RPMI8226 (cell line): ENCODE data around the gene CCT7.
"Not testable (repeated sequence)": the region's sequence is repeated elsewhere in the genome, so short reads cannot be mapped to it uniquely, and the experiment has no call there.

ENCODE experiments used
- DNase-seq: peaks from one replicate; pipeline ENCODE4 v3.0.0-alpha.2; 2015

Gene CCT7

DNA sequence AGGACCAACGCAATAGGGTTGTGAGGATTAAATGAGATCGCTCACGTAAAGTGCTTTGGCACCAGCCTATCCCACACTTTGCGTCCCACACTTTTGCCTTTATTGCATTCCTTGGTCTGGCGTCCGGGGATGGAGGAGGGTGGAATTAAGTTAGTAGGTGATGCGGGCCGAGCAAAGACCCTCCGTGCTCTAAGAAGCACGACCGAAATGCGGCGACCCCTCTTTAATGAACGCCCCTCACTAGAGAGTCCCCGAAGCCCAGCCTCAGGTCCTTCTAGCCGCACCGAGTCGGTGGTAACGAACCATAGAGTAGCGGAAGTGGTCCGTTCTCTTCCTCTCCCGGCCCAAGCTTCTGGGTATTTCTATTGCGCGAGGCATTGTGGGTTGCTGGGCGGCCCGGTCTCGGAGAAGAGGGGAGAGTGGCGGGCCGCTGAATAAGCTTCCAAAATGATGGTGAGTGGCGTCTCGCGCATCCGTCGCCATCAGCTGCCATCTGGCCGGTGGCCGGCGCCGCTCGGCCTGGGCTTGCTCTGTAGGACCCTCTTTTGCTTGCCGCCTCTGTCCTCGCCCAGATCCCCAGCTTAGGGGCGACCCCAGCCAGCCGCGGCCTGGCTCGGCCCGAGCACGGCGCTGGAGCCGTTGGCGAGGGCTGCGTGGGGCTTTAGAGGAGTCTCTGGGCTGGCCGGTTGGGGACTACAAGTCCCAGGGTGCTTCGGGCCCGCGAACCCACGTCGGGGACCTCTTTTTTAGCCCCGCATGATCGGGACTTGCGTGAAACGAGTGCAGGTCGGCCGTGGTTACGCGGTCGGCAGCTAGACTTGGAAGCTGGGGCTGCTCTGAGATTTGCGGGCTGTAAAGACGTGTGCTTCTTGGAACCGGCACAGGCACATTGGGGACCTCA, at the start of gene CCT7:
Gene CCT7, plus strand, starts transcription at position 377 of the 901 bp plus-strand sequence. Its CDS starts 71 bp downstream, at position 448.
- DNase-seq: peak; percentile 93

DNA sequence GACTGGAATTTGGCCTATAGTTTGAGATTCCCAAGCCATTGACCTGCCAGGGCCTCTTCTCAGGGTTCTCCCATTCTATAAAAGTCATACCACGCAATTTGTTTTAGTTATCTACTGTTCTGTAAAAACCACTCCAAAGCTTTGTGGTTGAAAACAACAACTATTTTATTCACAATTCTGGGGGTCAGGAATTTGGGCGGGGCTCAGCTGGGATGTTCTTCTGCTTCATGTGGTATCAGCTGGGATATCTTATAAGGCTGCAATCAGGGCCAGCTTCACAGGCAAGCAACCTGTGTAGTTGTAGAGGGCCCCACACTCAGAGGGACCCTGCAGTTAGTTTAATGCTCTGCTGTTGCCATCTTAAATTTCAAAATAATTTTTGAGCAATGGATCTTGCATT, 48.1 kb upstream of the CCT7 start:
- no peak for DNase-seq

DNA sequence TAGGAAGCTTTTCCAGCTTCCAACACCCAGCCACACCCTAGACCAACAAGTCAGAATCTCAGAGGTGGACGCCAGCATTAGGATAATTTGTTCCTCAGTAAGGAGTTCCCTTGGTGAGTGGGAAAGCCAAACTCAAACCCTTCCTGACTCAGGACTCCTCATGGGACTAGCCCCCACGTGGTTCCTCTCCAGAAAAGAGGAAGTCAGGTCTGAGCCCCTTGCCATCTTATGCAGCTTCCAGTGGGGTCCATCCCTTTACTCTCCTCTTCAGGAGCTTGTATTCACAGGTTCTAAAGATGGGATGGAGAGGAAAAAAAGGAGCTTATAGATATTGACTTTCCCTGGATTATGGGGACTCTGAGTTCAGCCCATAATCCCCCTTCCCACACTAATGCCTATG, 46.6 kb upstream of the CCT7 start:
- no peak for DNase-seq

DNA sequence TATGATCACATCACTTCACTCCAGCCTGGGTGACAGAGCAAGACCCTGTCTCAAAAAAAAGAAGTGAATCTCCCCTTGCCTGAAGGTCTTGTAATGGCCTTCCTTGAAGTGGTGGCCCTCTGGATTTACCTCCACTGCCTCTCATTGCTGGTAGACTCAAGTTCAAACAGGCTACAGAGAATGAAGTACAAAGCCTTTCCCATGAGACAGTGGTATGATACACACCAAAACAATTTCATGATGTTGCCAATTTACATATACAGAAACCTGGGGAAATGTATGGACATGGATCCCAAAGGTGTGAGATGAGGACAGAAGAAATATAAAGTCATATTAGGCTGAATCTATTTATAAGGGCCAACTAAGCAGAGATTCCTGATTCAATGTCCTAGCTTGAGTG, 36.5 kb upstream of the CCT7 start:
- no peak for DNase-seq

DNA sequence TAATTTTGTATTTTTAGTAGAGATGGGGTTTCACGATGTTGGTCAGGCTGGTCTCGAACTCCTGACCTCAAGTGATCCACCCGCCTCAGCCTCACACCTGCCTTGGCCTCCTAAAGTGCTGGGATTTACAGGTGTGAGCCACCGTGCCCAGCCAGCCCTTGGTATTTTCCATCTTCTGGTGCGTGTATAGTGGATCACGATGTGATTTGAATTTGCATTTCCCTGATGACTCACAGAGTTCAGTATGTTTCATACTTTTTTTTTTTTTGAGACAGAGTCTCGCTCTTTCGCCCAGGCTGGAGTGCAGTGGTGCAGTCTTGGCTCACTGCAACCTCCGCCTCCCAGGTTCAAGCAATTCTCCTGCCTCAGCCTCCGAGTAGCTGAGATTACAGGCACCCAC, 33.8 kb upstream of the CCT7 start:
- DNase-seq: not testable (repeated sequence)

DNA sequence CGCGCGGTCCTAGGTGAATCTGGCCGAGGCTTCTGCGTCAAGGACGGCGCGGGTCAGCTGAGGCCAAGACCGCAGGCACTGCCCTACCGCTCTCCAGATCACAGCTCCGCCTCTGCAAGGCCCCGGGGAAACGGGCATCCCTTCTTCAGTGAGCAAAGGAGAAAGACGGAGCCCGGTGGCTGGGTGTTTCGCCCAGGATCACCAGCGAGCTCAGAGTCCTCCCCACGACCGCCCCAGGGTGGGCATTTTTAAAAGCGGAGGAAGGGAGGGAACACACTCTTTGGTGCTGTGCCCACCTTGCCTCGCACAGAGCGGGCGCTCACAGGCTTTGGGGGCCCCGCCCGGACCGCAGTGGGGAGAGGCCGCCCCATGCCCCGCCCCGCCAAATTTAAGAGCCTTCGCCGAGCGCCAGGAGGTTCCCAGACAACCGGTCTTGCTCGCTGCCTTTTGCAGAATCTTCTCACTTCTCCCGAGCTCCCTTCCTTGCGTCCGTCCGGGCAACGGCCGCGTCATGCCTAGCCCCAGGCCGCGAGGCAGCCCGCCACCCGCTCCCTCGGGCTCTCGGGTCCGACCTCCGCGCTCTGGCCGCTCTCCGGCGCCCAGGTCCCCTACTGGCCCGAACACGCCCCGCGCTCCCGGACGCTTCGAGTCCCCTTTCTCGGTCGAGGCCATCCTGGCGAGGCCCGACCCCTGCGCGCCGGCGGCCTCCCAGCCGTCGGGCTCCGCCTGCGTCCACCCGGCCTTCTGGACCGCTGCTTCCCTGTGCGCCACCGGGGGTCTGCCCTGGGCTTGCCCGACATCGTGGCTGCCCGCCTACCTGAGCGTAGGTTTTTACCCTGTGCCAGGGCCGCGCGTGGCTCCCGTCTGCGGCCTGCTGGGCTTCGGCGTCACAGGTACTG, 31.7 kb upstream of the CCT7 start, which contains the start of gene NOTO:
Gene NOTO, plus strand, starts transcription at position 419 of the 899 bp plus-strand sequence. Its CDS starts 93 bp downstream, at position 512.
- DNase-seq: no peak

DNA sequence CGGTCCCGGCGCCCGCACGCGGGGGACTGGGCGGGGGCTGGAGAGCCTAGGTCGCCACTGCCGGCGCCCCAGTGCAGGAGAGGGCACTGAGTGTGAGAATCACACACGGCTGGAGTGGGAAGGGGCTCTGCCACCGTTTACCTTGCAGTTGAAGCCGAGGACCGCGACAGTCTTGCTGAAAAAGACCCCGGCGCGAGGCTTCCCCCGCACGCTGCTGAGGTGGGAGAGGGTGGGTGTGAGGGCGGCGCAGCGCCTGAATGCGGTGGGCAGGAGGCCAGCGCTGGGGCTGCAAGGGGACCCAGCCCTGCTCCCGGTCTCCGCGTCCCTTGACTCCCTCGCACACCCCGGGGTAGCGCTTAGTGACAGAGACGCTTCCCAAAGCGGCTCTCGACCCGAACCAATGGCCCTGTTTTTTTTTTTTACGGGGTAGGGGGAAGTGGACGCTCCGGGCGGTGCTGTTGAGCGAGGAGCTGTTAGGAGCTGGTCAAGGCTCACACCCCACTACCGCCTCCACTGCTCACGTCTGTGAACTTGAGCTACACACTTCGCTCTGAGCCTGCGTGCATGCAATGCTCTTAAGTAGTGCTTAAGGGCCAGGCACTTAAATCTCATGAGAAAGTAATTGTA, 30.9 kb upstream of the CCT7 start:
- DNase-seq: no peak

DNA sequence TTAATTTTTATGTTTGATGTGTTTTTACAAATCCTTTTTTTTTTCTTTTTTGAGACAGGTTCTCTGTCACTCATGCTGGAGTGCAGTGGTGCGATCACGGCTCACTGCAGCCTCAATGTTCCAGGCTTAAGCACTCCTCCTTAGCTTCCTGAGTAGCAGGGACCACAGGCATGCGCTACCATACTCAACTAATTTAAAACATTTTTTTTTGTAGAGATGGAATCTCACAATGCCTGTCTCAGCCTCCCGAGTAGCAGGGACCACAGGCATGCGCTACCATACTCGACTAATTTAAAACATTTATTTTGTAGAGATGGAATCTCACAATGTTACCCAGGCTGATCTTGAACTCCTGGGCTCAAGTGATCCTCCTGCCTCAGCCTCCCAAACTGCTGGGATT, 28.5 kb upstream of the CCT7 start:
- DNase-seq: no peak

DNA sequence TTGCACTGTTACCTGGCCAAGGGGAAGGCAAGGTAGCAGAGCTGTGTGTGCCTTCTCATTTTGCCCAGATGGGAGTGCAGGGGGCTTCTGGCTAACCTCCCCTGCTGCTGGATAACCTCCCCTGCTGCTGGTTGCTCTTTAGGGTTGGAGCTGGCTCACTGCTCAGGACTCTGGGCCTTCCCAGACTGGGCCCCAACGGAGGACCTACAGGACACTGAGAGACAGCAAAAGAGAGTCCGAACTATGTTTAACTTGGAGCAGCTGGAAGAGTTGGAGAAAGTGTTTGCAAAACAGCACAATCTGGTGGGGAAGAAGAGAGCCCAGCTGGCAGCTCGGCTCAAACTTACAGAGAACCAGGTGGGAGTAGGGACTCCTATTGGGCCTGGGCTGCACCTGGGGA, 25.9 kb upstream of the CCT7 start:
- DNase-seq: peak; percentile 41

DNA sequence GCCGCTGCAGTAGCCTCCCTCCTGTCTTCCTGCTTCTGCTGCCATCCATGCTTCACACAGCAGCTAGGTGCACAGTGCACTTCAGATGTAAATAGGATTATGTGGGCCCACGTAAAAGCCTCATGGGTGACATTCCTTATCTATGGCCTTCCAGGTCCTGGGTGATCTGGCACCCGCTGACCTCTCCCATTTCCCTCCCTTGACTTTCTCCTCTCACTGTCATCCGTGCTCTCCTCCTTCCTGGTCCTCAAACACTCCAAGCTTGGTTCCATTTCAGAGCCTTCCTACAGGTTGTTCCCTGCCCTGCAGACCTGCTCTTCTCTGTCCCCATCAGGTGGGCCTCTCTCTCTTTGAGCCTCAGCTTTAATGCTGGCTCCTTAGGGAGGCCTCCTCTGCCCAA, 24.1 kb upstream of the CCT7 start:
- DNase-seq: no peak

DNA sequence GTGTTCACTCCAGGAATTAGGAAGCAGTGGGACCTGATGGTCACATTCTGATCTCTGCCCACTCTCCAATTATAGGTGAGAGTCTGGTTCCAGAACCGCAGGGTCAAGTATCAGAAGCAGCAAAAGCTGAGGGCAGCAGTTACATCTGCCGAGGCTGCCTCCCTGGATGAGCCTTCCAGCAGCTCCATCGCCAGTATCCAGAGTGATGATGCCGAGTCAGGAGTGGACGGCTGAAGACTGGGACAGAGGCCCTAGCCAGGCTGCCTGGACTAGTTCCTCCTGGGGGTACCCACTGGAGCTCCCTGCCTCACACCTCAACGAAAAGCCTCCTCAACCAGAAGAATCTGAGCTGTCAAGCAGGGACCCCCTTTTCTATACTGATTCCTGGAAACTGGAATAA, 23.4 kb upstream of the CCT7 start:
- no peak for DNase-seq

DNA sequence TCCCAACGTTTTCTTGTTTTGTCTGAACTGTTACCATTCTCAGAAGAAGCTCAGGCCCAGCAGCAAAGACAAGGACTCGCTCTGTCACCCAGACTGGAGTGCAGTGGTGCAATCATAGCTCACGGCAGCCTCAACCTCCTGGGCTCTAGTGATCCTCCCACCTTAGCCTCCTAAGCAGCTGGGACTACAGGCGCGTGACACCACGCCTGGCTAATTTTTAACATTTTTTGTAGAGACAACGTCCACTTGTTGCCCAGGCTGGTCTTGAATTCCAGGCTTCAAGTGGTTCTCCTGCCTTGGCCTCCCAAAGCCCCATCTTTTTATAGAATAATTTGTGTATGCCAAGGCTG, 22.0 kb upstream of the CCT7 start:
- DNase-seq: no peak

DNA sequence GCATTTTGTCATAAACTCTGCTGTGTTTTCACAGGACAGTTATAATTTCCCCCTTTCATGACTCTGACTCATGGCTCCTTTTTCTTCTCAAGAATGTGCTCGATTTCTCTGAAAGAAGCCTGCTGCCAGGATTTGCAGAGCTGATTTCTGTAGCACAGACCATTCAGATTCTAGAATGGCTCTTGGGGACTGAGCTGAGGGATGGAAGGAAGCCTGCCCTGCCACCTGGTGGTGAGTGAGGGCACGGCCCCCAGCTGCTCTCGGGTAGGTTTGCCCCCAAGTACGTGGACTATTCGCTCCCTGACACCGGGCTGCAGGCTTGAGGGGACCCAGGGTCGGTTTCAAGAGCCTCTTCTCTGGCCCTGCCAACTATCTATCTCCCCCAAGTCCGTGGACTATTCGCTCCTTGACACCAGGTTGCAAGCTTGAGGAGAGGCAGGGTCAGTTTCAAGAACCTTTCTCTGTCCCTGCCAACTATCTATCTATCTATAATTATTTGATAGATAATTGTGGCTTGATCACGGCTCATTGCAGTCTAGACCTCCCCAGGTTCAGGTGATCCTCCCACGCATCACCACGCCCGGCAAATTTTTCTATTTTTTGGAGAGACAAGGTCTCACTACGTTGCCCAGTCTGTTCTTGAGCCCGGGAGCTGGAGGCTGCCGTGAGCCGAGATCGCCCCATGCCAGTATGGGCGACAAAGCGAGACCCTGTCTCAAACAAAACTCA, 21.5 kb upstream of the CCT7 start:
- DNase-seq: peak; percentile 78

DNA sequence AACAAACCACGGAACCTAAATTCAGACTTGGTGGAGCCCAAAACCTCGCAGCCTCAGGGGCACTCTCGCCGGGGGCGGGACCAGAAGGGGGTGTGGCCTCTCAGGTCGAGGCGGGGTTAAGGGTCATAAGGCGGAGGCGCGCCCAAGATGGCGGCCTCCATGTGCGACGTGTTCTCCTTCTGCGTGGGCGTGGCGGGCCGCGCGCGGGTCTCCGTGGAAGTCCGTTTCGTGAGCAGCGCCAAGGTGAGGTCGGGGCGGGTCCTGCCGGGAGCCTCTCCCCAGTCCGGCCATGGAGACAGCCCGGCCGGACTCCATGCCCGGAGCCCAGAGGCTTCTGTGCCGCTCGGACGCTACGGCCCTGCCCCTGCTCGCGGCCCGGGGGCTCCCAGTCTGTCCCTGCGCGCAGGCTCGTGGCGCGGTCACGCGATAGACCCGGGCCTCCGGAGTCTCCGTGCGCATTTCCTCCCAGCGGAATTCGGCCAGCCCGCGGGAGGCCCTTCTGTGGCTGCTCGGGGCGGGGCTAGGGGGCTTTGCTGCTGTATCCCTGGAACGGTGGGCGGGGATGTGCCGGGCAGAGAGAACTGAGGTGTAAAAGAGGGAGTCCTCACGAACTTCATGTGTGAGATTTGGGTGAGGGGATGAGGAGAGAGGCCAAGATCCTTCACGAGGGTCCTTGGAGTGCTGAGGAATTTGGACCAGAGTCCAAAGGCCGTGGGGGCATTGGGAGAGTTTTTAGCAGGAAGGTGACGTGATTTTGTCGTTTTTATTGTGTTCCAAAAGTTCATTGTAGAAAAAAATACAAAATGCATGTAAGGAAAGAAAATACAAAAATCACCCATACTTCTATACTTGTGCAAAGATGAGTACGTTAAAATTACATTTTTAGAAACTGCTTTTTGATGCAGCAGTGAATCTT, 19.7 kb upstream of the CCT7 start, which contains the start of gene SMYD5:
Gene SMYD5, plus strand, starts transcription at position 126 of the 916 bp plus-strand sequence. Its CDS starts 22 bp downstream, at position 148.
- peak; percentile 92 for DNase-seq

DNA sequence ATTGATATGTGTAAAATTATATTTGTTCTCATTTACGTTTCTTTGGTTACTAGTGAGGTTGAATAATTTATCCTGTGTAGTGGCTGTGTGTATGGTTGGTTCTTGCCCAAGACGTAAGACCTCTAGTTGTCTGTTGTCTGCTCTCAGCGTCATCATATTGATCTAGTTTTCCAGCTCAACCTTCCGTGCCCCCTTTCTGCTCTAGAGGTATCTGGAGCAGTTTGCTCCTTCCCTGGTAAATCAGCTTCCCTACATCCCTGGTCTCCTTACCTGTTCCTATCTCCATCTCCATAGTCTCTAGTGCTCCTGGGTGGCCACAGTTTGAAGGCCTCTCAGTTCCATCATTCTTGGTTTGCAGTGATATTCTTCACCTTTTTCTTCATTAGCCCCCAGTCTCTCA, 18.9 kb upstream of the CCT7 start:
- no peak for DNase-seq

DNA sequence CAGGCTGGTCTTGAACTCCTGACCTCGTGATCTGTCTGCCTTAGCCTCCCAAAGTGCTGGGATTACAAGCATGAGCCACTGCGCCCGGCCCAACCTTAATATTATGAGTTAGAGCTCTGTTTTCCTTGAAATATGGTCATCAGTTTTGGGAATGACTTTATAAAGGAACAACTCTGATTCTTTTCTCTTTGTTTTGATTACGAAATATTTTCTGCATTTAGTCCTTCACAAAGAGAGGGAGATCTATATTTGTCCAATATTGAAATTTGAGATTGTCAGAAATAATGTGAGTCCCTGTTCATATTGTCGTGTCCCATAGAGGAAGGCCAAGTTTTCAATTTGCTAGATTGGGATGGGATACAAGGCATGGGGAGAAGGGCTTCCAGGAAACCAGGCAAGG, 16.9 kb upstream of the CCT7 start:
- DNase-seq: no peak

DNA sequence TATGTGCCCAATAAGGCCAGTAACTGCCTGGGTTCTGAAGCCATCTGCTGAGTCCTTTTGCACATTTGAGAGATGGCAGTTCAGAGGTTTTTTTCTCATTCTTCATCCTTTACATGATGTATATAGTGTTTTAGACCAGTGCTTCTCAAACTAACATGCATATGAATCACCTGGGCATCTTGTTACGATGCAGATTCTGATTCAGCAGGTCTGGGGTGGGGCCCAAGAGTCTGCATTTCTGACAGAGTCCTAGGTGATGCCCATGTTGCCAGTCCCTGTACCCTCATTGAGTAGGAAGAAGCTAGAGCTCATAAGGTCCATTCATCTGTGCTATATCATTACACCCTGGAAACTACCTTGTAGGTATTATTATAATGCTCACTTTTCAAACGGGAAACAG, 16.3 kb upstream of the CCT7 start:
- no peak for DNase-seq

DNA sequence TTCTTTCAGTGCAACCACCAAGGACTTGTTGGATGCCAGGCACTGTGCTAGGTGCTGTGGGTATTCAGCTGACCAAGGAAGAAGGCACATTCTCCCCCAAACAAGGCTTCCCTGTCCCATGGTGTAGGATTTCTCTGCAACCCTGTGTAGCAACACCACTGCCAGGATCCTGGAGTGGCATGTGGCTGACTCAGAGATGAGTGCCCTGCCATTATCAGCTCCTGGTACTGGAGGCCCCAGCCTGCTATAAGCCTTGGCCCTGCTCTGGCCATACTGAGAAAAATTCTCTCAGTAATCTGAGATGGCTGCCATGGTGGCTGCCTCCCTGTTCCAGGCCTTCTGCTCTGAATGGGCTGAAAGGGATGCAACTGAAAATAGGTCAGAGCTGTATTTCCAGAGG, 15.8 kb upstream of the CCT7 start:
- no peak for DNase-seq

DNA sequence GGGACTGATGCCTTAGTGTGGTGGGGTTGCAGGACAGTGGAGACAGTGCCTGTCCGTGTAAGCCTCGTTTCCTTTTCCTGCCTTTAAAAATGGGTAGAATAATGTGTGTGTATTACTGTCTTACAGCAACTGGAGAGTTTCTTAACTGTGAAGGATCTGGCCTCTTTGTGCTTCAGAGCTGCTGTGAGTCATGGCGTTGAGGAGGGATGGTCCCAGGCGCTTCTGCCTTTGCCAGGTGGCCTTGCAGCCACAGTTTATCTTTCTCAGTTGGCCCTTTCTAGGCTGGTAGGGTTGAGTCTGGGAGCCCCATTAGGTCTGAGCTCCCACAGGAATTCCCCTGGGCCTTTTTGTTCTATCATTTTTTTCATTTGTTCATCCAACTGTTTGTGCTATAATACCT, 10.3 kb upstream of the CCT7 start:
- no peak for DNase-seq

DNA sequence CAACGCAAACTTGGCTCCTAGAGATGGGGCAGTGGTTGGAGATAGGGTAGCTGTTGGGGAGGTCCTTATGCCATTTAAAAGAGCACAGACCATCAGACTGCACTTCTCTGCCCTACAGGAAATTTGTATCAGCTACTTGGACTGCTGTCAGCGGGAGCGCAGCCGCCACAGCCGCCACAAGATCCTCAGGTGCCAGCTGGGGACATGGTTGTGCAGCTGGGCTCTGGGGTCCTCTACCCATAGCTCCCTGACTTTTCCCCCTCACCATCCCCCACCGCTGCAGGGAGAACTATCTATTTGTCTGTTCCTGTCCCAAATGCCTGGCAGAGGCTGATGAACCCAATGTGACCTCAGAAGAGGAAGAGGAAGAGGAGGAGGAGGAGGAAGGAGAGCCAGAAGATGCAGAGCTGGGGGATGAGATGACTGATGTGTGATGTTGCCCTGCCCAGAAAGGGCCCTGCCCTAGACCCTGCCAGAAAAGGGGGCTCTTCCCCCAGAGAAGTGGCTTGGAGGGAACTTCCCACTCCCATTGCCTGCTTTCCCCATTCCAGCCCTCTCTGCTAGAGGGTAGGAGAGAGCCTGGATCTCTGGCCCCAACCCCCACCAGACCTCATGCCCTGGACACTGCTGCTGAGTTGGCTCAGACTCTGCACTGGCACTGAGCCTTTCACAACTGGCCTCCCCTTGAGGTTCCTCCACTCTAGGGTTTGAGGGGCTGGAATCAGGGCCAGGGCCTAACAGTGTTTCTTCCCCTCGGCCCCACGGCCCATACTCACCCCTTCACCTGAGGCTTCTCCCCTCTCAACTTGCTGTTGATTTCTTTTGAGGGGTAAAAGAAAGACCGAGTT, 8.4 kb upstream of the CCT7 start:
- no peak for DNase-seq
